Measurements from ENCODE around the gene POU2AF1.

DNA sequence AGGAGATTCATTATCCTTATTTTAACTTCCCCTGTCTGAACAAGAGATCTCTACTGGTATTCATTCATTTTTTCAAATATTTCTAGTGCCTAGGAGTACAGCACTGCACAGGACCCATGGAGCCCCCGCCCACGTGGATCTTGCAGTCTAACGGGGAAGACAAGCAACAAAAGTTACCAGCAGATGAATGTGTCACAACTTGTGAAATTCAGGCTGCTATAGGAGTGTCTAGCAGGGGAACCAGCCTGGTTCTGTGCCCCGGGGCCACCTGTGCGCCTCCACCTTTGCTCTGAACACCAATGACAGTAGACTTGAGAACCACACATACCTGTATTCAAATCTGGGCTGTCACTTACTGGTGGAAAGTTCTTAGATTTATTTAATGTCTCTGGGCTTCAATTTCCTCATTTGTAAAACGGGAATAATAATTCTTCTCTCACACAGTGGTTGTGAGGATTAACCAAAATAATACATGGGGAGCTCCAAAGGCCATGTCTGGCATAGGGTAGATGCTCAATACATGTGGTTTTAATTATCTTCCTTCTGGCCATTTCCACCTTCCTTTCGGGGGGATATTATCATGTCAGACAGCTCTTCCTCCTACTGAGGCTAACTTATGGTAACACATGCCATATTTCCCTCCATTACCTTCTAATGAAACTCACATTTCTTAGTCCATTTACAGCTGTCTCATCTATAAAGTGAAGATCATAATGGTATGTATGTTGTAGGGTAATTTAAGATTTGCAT is 17.8 kb downstream of the POU2AF1 start:
- TF ChIP-seq CTCF (conservative IDR thresholded peaks at IDR 0.05; ENCODE audit: low read depth, low read length) = no peak
- no peak for TF ChIP-seq EZH2 (IDR thresholded peaks at IDR 0.05; ENCODE audit: low read length, unreplicated experiment)

All from PC-3 (cell line).